ENCODE measurements around the gene STRIT1. TPM values are rescaled to one million over a fixed set of nuclear protein-coding genes. Genes with fewer than 3 reads are reported as not detected.

STRIT1 gene
- total RNA-seq, 4 donors from 2014 or later, result not detected

DNA sequence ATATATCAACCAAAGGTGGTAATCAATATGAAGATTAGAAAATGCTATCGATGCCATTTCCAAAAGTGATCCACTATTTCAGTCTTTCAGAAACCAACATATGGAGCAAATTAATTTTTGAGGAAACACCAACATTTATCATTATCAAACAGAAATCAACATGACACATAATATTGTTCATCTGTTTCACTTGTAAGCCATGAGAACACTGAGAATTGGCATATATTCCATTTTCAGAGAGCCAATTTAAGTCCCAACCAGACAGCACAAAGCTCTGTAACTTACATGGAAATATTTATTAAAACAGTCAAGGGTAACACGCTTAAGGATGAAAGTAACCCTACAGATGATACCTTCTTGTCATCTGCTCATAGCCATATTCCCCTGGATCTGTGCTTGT is 37.6 kb upstream of the STRIT1 start:
- TF ChIP-seq, protein P1, sequence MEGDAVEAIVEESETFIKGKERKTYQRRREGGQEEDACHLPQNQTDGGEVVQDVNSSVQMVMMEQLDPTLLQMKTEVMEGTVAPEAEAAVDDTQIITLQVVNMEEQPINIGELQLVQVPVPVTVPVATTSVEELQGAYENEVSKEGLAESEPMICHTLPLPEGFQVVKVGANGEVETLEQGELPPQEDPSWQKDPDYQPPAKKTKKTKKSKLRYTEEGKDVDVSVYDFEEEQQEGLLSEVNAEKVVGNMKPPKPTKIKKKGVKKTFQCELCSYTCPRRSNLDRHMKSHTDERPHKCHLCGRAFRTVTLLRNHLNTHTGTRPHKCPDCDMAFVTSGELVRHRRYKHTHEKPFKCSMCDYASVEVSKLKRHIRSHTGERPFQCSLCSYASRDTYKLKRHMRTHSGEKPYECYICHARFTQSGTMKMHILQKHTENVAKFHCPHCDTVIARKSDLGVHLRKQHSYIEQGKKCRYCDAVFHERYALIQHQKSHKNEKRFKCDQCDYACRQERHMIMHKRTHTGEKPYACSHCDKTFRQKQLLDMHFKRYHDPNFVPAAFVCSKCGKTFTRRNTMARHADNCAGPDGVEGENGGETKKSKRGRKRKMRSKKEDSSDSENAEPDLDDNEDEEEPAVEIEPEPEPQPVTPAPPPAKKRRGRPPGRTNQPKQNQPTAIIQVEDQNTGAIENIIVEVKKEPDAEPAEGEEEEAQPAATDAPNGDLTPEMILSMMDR (IDR thresholded peaks at IDR 0.05; ENCODE audit: low read depth), result no peak

- TF ChIP-seq, protein P1 (IDR thresholded peaks at IDR 0.05; ENCODE audit: low read depth), result no peak
Observed at GRCh38 chr3:155330370-155330769, 36.9 kb upstream of the STRIT1 start.

DNA sequence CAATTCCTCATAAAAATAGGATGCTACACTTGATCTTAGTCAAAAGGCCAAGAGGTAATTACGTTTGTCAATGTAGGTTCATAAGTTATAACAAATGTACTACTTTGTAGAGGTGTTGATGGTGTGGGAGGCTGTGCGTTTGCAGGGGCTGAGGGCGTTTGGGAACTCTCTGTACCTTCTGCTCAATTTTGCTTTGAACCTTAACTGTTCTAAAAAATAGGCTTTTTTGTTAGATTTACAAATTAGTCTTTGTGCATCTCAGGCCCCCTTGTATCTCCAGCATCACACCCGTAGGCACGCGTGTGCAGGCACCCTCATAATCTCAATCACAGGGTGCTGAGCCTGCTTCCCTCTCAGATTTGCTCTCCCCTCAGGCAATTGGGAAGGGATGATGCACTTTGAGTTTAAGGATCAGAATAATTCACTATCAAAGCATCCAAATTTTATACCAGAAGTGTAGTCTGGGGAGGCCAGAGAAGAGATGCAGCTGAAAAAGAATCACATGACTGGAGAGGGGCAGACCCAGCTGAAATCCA is 36.1 kb upstream of the STRIT1 start:
- TF ChIP-seq, protein P1 (IDR thresholded peaks at IDR 0.05; ENCODE audit: low read depth), result no peak

DNA sequence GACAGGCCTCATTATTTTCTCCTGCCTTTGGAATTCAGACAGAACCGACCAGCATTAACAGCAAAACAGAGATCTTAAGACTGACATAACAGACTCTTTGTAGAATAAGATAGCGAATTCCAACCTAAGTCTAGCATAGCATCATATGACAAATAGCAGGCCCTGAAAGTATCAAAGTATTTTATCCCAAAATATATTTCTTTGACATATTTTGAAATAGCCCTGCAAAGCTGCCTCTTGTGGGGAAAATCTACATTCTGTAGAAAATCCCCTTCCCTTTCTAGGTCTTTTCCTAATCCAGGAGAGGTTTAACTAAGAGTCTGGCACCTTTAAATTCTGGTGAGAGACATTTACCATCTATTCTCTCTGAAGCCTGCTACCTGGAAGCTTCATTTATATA is 34.4 kb upstream of the STRIT1 start:
- TF ChIP-seq, protein P1 (IDR thresholded peaks at IDR 0.05; ENCODE audit: low read depth), result no peak

DNA sequence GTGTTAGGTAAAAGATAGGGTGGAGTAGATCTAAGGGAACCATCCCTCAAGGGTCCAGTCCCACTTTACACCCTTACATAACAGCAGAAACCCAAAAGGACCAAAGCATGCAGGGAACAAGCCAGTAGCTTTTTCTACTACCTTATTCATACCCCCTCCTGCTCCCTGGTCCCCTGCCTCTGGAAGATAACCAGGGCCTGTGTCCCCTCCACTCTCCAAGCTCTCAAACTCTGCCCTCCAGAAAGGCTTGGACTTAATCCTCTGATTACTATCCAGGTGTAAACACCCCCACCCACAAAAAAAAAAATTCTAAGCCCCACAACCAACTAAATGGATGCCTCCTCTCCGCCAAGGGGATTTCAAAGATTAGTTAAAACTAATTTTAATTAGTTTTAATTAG is 33.9 kb upstream of the STRIT1 start:
- TF ChIP-seq, protein P1 (IDR thresholded peaks at IDR 0.05; ENCODE audit: low read depth), result no peak

GRCh38 chr3:155326901-155327300 is 33.4 kb upstream of the STRIT1 start:
- TF ChIP-seq, protein P1 (IDR thresholded peaks at IDR 0.05; ENCODE audit: low read depth), result no peak

GRCh38 chr3:155326244-155326643 is 32.8 kb upstream of the STRIT1 start:
- TF ChIP-seq, protein P1 (IDR thresholded peaks at IDR 0.05; ENCODE audit: low read depth), result no peak
